ENCODE results near the gene TMEM255B.

TMEM255B gene

DNA sequence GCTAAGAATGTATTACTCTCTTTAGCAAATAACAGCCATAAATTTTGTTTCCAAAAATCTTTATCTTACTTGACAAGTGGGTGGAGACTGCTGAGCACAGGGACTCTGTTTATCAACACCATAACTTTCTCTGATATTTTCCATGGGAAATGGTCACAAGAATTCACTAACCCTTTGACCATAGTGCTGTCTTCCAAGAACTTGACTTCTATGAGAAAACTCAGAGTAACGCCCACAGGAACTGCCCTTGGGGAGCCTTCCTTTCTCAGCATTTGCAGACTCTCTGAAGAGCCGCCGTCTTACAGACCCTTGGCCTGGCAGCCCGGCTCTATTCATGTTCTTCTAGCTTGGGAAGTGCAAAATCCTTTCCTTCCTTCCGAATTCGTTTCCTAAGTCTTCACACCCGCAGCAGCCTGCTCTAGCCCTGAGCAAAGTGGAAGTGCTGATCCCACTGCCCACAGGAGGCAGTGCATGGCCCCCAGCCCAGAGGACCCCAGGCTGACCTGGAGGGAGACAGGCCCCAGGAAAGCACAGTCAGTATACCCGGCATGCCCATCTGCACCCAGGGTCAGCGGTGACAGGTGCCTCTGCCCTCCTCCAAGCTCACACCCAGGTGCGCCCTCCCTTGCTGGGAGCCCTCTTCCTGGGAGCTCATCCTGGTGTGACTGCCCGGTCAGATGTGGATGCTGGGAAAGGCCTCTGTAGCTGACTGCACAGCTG, 94.7 kb downstream of the TMEM255B start:
- DNase-seq: no peak

DNA sequence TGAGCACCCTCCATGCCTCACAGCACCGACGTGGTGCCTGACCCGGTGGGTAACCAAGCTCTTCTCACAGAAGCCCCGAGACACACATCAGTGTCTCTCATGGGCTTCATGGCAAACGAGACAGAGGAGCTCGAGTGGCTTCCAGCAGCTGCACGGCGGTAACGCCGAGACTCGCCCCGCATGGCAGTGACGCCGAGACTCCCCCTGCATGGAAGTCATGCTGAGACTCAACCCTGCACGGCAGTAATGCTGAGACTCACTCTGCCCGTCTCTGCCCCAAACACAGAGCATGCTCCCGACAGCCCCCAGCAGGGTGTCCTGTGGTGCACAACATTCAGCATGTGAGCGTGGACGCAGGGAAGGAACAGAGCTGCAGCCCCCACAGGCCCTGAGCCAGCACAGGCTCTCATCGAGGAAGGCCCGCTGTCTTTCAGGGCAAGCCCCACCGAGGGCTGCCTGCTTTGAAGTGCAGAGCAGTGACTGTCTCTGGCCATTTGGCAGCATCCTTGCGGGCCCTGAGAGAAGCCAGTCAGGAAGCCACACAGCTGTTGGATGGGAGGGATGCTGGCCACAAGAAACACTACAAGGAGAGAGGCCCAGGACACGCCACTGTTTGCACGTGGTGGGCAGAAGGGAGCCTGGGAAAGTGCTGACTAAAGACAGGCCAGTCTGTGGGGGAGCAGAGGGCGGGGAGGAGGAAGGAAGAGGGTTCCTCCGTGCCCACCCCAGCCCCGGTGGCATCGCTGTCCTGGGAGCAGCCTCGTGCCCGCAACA, 95.4 kb downstream of the TMEM255B start:
- DNase-seq: no peak

DNA sequence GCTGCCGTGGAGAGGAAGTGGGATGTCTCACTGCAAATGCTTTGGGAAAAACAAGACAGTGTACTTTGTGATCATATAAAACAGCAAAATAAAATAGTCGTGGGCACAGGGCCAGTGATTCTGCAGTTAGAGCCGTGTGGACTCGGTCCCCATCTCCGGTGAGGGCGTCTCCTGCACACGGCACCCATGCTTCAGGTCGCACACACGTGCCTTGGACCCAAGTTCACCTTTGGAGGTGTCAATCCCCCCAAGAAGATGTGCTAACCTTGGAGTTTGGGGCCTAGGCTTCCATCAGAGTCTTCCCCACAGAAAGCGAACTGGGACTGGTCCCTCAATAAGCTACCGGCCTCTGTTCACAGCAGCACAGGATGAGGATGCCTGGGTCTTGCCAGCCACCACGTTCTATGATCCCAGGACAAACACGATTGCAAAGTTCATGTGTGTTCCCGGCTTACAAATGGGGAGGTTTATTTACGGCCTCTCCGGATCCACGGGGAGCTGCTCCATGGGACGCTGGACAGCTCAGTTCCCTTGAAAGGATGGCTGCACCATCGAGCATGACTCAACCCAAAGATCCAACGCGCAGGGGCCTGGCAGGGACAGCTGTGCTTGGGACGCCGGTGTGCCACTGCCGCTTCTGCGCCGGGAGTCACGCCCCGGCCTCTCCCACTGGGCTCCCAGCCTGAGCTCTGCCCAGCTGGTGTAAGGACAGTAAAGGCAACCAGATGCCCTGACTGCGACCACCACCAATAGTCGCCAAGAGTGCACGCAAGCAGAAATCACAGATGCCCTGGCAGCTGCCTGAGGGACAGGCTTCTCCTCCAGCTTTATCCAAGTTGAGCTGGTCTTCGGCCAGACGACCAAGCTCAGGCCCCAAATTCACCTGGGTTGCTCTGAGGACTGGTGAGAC, 96.2 kb downstream of the TMEM255B start:
- no peak for DNase-seq

DNA sequence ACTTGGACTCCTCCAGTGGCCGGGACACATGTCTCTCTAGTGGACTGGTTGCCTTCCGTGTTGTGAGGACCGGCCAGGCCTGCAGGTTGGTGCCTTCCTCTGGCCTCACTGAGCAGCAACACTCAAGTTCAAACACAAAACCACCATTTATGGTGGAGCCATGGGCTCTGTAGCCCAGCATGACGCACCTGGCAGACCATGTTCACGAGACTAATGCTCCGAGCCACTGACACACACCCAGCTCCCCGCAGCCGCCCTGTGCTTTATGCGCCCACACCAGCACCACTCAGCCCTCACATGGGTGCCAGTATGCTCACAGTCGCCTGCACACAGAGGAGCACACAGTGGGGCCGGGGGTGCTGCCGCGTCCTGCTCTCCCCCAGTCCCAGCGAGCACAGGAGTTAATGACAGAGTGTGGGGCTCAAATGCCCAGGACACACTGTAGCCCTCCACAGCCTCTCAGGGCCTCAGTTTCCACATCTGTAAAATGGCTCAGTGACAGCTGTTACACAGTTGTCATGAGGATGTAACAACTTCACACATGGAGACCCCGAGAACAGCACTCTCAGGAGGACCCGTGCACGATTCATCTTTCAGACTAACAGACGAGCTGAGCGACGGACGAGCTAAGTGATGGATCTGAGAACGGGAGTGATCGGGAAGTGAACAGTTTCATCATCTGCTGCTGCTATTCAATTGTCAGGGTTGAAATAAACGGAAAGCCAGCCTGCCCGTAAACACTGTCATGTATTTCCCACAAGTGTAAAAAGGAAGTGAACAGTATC, 97.1 kb downstream of the TMEM255B start:
- no peak for DNase-seq

DNA sequence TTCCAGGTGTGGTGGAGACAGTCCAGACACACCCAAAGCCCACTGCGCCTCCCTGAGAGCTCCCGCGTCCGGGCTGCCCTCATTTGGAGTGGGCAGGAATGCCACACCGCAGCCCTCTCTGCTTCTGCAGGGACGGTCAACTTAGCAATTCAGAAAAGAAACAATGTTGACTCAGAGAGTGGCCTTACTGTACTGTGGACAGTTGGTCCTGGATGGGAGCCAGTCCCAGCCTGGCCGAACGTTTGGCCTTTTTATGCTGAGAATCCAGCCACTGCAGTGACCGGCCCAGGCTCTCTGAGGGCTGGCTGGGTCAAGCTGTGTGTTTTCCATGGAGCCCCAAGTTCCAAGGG, 97.7 kb downstream of the TMEM255B start:
- DNase-seq: no peak

DNA sequence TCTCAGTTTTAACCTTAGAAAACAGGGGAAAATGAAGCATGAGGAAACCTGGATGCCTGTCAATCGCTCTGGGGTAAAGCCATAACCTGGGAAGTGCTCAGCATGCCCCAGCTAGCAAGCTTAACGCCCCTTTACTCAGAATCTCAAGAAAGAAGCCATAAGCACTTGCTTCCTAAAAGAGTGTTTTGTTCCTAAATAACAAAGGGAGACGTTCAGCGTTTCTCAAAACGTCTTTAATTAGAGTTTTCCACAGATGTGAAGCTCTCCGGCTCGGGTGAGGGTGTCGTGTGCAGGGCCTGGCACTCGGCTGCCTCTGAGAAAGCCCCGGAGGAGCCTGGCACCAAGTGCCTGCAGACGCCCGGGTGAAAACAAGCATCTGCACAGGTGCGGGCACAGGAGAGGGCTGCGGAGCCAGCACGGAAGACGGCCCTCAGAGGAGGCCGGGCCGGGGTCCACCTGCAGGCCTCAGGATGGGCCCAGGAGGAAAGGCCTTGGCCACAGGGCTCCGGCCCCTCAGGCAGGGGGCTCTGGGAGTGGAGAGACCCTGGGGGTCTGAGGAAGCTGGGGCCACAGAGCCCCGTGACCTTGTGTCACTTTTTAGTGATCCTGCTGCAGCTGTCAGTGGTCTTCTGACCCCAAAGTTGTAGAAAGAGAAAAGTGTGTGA, 98.6 kb downstream of the TMEM255B start:
- no peak for DNase-seq

DNA sequence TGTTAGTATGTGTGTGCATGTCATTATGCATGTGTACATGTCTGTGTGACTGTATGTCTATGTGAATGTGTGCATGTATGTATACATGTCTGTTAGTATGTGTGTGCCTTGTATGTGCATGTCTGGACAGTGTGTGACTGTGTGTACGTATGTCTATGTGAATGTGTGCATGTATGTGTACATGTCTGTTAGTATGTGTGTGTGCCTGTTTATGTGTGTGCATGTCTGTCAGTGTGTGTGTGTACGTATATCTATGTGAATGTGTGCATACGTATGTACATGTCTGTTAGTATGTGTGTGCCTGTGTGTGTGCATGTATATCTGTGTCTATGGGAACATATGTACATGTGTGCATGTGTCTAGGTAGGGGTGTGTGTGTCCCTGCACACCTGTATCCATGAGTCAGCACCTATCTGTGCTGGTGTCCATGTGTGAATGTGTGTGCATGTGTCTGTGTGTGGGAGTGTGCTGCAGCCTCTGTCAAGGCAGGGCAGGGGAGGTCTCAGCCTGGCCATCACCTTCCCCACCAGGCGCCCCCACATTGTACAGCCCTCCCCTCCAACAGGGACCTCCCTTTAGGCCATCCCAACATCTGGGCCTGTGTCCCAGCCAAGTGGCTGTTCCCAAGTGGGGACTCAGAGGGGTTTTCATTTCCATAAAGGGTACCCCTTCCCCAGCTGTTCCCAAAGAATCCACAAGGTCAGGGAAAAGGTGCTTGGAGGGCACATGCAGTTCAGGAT, 100.5 kb downstream of the TMEM255B start:
- no peak for DNase-seq

DNA sequence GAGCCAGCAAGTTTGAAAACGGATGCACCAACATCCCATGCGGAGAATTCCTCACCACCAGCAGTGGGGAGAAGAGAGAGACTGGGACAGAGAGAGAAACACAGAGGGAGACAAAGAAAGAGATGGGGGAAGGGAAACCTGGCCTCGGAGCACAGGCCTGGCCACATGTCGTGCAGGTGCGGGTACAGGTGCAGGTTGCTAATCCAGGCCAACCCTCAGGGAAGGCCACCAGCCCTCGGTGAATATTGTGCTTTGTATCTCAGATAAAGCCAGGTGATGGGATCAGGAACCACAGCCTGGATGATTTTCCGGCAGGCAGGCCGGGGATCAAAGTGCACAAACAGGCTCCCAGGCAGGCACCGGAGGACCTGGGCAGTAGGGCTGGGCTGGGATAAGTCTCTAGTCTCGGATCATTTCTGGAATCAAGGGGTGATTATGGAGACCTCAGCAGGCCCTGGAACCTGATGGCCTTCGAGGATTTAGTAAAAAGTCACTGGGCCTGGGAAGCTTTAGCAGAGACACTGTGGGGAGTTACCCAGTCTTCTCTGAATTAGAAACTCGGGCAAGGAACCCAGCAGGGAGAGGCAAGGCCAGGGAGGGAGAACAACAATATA, 101.1 kb downstream of the TMEM255B start:
- no peak for DNase-seq

DNA sequence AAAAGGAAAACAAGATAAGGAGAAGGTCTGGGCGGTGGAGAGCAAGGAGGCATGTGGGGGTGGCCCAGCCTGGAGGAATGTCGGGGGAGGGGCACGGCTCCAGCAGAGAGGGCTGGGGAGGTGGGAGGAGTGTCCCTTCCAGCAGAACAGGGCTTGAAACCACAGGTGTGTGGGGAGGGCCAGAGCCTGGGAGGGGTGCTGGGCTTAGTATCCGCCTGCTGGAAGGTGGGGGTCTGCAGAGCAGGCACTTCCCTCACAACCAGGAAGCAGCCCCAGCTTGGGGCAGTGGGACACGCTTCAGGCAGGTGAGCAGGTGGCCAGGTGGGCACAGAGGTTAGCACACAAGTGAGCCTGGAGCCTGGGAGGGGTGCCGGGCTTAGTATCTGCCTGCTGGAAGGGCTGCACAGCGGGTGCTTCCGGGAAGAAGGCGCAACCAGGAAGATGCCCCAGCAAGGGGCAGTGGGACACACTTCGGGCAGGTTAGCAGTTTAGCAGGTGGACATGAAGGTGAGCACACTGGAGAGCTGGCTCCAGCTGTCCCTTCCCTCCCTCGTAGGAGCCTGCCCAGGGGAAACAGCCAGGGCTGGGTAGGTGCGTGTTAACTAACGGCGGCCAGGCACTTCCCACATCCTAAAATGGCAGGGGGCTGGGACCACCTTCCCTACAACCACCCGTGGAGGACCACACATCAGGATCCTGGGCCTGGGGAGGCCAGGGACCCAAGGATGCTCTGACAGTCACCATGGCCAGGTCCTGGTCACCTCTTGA, 101.8 kb downstream of the TMEM255B start:
- DNase-seq: no peak

DNA sequence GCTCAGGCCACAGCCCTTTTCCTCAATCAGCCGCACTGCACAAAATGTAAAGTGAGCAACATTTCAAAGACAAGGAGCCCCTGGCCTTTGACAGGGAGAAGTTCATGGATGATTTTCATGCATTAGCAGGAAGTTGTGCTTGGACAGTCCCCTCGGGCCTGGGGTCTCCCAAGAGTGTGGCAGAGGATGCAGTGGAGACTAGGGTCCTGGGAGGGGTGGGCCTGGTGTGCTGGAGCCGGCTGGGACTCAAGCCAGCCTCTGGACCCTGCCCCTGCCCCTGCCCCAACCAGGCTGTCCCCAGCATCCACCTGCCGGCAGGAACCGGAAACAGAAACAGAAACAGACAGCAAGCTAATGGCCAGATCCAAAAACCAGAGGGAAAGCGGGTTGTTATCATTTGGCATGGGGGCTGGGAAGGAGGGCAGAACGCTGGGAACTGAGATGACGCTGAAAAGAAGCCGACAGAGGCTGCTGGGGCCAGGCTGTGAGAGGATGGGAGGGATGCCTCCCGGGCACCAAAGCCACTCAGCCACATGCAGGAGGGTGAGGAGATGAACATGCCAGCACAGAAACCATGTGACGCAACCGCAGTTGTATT, 102.5 kb downstream of the TMEM255B start:
- no peak for DNase-seq

DNA sequence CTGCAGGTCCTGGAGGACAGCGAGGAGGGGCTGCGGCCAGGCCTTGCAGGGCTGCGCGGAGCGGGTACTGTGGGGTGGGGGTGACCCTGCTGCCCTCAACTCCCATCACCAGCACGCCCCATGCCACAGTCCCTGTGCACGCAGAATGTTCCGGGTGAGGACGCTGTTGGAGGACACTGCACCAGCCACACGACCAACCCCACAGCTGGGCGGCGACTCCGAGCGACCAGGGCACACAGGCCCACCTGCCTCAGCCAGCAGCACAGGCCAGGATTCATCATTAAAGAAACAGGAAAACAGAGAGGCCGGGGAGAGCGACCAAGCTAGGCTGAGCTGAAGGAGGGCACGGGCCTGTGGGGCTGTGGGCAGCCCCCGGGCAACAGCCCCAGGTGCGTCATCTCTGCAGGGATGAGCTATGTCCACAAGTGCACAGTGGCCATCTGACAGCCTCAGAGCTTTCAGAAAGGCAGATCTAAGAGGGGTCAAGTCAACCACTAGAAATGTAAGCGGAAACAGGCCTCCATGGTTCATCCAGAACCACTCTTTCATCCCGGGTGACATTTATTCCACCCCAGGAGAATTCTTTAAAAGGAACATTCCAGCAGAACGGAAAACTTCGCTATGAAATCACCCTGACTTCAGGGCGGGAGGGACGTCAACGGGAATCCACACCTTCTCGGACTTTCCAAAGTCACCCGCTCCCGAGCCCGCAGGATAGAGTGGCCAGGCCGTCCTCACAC, 103.3 kb downstream of the TMEM255B start:
- no peak for DNase-seq

DNA sequence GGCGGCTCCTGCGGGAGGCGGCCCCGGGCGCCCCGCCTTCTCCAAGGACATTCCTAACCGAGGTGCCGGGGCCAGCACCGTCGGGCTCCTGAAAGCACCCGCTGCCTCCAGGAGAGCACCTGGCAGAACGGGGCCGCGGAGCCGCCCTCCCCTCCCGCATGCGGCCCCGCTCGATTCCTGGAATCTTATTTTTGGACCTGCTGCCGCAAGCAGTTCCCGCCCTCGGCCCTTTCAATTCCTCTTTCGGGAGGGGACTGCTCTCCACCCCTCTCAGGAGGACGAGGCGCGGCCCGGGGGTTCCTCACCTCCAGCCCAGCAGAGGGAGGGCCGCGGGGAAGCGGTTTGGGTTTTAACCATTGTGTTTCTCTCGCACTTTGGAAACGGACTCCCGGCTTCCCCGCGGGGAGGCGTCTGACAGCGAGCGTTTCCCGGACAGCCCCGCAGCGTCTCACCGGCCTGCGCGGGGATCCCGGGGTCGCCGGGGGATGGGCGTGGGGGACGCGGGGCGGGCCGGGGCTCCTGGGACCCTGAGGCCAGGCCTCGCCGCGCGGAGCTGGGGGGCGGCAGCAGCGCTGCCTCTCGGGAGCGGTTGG, 104.0 kb downstream of the TMEM255B start:
- no peak for DNase-seq

DNA sequence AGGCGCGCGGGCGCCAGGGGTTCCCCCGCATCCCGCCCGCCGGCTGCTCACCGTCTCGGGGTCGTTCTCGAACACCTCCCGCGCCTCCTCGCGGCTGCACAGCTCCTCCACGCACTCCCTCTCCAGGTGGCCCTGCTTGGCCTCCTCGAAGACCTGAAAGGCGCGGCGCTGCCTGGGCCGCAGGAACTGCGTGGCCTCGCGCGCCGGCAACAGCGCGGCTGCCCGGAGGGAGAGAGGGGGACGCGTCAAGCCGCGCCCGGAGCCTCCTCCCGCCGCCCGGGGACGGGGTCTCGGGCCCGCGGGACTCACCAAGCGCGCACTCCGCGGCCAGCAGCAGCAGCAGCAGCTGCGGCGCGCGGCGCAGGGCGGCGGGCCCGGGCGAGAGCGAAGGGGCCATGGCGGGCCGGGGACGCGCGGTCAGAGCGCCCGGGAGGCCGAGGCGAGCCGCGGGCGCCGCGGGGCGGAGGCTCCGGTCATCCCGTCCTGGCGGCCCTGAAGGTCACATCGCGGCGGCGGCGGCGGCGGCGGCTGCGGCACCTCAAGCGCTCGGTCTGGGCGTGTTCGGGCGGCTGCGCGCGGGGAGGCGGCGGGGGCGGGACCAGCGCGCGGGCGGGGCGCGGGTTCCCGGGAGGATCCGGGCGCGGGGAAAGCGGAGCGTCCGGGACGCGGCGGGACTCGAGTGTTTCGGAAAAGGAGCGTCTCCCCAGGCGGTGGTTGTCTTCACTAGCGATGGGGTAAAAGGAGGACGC, 104.7 kb downstream of the TMEM255B start, which contains the start of gene GAS6:
TSS of gene GAS6 (minus strand) at position 553 of the 749 bp plus-strand sequence. CDS start at position 397, 156 bp downstream.
- DNase-seq: no peak

DNA sequence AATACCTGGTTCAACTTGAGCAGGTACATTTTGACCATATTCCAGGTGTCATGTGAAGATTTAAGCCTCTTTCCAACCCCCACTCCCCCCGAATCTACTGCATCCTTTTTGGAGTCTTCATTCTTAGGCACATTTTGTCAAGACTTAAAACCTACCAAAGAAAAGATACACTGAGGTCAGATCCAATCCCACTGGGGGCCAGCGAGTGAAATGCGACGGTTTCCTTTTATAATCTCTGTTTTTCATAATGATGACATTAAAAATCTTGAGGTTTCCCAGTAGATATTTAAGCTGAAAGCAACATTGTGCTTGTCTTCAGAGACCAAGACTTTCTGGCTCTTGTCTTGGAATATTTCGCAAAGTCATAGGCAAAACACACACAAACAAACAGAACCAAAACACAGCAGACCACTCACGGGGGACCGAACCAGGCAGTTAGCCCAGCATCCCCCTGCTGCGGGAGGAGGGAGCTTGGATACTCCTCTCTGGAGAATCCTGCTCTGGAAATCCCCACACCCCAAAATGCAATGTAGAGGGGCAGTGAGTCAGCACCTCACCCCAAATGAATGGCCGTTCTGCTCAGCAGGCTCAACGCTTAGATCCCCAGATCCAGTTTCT, 105.4 kb downstream of the TMEM255B start:
- DNase-seq: no peak

DNA sequence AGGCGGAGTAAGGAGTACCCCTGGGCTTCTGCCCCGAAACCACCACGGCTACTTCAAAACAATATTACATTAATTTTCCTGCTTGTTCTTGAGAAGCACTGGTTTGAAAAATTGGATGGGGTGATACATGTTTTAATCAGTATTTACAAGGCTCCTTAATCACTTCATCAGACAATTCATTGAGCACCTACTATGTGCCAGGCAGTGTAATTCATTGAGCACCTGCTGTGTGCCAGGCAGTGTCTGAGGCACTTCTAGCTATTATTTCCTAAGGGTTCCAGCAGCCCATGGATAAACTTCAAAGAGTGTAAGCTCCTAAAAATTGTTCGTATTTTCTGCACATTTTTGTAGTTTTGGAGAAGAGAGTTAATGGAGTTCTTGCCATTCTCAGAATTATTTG, 106.4 kb downstream of the TMEM255B start:
- DNase-seq: no peak
